Stimulated activated CD4-positive, alpha-beta T cell treated with anti-CD3 and anti-CD28 coated beads, TNF-alpha, amount 100 ng/mL, for 1 hour (primary cell): Measurements from ENCODE around the gene SLF2.
A peak's percentile ranks its signal among the peaks of the same experiment; 100 is the strongest.

Experiments
- DNase-seq, 3 donors: peaks; one replicate each; pipeline ENCODE4 v3.0.0-alpha.2; 2020; ENCODE audit warnings: low read depth in 3 of 3, low spot score in 1 of 3

Gene SLF2

GRCh38 chr10:101014230-101014884 lies 101.6 kb downstream of the SLF2 start:
- DNase-seq, result peak in 2 of 3 donors; percentile 52 to 66
